GM06990 (cell line): ENCODE results near the gene GNG7.
A peak's percentile ranks its signal among the peaks of the same experiment; 100 is the strongest.
"Not testable (repeated sequence)": the region's sequence is repeated elsewhere in the genome, so short reads cannot be mapped to it uniquely, and the experiment has no call there.

Experiments used
- DNase-seq: peaks from one replicate; pipeline ENCODE4 v3.0.0-alpha.2; 2011; ENCODE audit not compliant: insufficient read length; ENCODE audit errors: extremely low read depth
- H3K27me3 ChIP-seq: replicated peaks from 2 replicates; pipeline ENCODE4 v1.6.0; 2011; ENCODE audit warnings: low read length; ENCODE audit not compliant: control insufficient read depth, insufficient read depth
- H3K36me3 ChIP-seq: 2 replicates; pipeline ENCODE4 v1.5.1; 2011; ENCODE audit warnings: low read length; ENCODE audit not compliant: control insufficient read depth, insufficient read depth
- H3K4me3 ChIP-seq: replicated peaks from 2 replicates; pipeline ENCODE4 v1.5.1; 2011; ENCODE audit warnings: low read depth, mild to moderate bottlenecking, control low read depth, low read length
- TF ChIP-seq, protein P1 (sequence below): IDR thresholded peaks from 2 replicates; pipeline ENCODE4 v1.5.1; 2011; ENCODE audit warnings: low read length, control low read depth, mild to moderate bottlenecking, inconsistent platforms; ENCODE audit not compliant: insufficient read depth, poor library complexity, severe bottlenecking

Gene GNG7

DNA sequence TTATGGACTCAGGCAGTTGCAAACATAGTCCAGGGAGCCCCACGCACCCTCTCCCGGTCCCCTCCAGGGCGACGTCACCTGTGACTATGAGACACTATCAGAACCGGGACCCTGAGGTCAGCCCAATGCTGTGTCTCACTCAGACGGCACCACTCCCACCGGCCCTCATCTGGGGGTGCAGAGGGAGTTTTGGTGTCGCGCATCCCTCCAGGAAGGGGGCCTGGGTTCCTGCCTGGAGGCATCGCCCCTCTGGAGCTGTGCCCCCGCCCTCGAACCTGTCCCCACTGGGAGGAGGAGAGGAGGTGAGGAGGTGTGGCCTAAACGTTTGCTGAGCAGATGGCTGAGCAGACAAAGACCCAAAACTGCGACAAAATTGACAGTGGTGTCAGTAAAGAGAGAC is 175.3 kb downstream of the GNG7 start:
- no peaks in the 10 kb centered on the region; the same call in none of the 2 replicates for H3K36me3 ChIP-seq
- H3K4me3 ChIP-seq, result no peak overlapping the region
- TF ChIP-seq, protein P1, sequence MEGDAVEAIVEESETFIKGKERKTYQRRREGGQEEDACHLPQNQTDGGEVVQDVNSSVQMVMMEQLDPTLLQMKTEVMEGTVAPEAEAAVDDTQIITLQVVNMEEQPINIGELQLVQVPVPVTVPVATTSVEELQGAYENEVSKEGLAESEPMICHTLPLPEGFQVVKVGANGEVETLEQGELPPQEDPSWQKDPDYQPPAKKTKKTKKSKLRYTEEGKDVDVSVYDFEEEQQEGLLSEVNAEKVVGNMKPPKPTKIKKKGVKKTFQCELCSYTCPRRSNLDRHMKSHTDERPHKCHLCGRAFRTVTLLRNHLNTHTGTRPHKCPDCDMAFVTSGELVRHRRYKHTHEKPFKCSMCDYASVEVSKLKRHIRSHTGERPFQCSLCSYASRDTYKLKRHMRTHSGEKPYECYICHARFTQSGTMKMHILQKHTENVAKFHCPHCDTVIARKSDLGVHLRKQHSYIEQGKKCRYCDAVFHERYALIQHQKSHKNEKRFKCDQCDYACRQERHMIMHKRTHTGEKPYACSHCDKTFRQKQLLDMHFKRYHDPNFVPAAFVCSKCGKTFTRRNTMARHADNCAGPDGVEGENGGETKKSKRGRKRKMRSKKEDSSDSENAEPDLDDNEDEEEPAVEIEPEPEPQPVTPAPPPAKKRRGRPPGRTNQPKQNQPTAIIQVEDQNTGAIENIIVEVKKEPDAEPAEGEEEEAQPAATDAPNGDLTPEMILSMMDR, result no peak
- no peak for DNase-seq
- no peaks in the 10 kb centered on the region for H3K27me3 ChIP-seq

DNA sequence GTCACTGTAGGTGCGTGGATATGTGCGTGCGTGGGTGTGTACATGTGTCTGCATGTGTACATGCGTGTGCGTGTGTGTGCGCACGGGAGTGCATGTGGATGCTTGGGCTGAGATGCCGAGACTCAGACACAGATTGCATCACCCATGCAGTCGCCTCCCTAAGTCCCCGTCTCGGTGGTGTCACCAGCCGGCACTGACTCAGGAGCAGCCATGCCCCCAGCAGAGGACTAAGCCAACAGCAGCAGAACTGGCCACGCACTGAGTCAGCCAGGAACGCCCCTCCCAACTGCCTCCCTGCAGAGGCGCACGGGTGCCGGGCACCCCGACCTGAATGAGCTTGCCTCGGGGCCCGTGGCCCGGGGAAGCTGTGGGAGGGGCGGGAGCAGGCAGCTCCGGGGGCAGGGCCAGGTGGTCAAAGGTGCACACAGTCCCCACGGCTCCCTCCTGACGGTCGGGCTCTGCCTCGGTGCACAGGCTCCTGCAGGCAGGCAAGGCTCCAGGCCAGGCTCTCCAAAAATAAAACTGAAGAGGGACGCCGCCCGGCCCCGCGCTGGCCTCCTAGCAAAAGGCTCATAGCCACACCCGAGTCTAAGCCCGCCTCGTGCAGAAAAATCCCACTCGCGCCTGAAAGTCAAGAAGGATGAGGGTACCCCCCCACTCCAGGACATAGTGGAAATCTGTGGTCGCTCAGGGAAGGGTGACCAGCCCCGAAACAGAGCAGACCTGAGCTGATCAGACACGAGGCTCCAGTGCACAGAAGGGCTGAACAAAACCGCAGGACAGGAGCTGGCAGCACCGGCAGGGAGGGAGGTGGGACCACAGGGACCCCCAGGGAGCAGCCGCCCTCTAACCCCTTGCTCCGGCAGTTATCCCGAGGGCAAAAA is 177.4 kb downstream of the GNG7 start:
- H3K36me3 ChIP-seq, result no peaks in the 10 kb centered on the region; the same call in none of the 2 replicates
- peak; percentile 61 for DNase-seq
- H3K27me3 ChIP-seq, result no peaks in the 10 kb centered on the region
- TF ChIP-seq, protein P1, result no peak
- H3K4me3 ChIP-seq, result peak overlapping the region; percentile 12

DNA sequence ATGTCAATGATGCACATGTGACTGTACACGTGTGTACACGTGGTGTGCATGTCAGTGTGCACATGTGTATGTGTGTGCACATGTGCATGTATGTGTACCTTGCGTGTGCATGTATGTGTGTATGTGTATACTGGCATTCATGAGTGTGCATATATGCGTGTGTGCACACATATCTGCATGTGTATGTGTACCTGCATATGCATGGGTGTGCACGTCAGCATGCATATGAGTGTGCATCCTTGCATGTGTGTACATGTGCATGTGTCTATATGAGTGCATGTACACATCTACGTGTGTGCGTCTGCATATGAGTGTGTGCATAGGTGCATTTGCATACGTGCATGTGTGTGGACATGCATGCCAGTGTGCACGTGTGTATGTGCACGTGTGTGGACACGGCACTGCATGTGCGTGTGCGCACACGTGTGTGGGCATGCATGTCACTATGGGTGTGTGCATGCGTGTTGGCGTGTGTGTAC is 178.1 kb downstream of the GNG7 start:
- Histone ChIP-seq H3K27me3 (no peaks in the 10 kb centered on the region), H3K4me3 (no peak overlapping the region), H3K36me3 (no peaks in the 10 kb centered on the region; the same call in none of the 2 replicates)
- TF ChIP-seq, protein P1, result no peak
- DNase-seq, result no peak

DNA sequence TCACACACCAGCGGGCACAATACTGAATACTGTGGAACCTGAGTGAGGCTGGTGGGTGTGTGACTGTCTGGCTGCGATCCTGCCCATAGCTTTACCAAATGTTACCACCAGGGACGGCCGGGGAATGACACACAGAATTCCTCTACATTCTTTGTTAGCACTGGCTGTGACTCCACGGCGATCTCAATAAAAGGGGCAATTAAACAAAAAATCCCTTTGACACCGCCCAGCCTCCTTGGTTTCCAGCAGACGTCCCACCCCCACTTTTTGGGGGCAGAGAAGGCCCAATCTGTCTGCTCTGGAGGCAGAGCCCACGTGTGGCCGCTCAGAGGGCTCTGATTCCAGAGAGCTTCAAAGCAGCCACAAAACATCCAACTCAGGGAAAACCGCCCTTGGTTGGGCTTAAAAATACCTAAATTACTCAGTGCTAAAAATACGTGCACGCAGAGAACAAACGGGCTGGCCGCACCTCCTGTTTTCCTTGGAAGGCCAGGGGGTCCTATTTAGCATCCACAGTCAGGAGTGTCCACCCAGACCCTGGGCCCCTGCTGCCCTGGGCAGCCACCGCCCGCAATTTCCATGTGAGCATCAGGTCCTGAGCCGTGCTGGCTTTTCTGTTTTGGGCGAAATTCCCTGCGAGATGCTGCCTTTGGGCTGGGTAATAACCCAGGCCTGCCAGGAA is 178.7 kb downstream of the GNG7 start:
- Histone ChIP-seq H3K27me3 (no peaks in the 10 kb centered on the region), H3K4me3 (no peak overlapping the region), H3K36me3 (no peaks in the 10 kb centered on the region; the same call in none of the 2 replicates)
- TF ChIP-seq, protein P1, result no peak
- no peak for DNase-seq

DNA sequence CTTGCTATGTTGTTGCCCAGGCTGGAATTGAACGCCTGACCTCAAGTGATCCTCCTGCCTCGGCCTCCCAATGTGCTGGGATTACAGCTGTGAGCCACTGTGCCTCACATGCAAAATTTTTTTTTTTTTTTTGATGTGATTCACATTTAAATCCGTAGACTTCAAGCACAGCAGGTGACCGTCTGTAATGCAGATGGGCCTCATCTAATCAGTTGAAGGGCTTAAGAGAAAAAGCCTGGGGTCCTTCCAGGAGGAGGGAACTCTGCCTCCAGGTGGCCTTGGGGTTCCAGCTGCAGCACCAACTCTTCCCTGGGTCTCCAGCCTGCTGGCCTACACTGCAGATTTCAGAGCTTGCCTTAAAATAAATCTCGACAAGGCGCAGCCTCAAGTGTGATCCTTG is 183.0 kb downstream of the GNG7 start:
- no peaks in the 10 kb centered on the region for H3K27me3 ChIP-seq
- H3K36me3 ChIP-seq, result no peaks in the 10 kb centered on the region; the same call in none of the 2 replicates
- no peak overlapping the region for H3K4me3 ChIP-seq
- TF ChIP-seq, protein P1, result no peak
- no peak for DNase-seq

DNA sequence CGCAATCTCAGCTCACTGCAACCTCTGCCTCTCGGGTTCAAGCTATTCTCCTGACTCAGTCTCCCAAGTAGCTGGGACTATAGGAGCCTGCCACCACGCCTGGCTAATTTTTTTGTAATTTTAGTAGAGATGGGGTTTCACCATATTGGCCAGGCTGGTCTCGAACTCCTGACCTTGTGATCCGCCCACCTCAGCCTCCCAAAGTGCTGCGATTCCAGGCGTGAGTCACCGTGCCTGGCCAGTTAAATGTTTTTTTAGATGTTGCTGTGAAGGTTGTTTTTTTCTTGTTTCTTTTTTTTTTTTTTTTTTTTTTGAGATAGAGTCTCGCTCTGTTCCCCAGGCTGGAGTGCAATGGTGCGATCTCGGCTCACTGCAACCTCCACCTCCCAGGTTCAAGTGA is 183.6 kb downstream of the GNG7 start:
- H3K36me3 ChIP-seq, H3K27me3 ChIP-seq, H3K4me3 ChIP-seq, DNase-seq: not testable (repeated sequence)
